ENCODE measurements around the gene TCF25. TPM values are rescaled to one million over a fixed set of nuclear protein-coding genes. Genes with fewer than 3 reads are reported as not detected.
A peak's percentile ranks its signal among the peaks of the same experiment; 100 is the strongest.

Gene TCF25
- total RNA-seq, 1 donor from 2014 or later = 82.6 TPM

GRCh38 chr16:89917773-89918452 is 44.5 kb downstream of the TCF25 start:
- H3K27ac ChIP-seq (replicated peaks) = peak overlapping the region; percentile 70
- peaks cover 50% of the 10 kb centered on the region for H3K4me1 ChIP-seq

GRCh38 chr16:89918453-89919347 is 45.3 kb downstream of the TCF25 start, which contains the start of gene MC1R:
Gene MC1R, plus strand, starts transcription at chr16:89918862. Its CDS starts 397 bp downstream, at chr16:89919259.
- intact Hi-C loops (cut with micrococcal nuclease) = no loop called here
- Histone ChIP-seq H3K9me3 (replicated peaks) (no peaks in the 10 kb centered on the region), H3K36me3 (no peaks in the 10 kb centered on the region), H3K4me1 (peaks cover 56% of the 10 kb centered on the region), H3K4me3 (peak within 1 kb of the TSS; percentile 57), H3K27ac (replicated peaks) (peak within 1 kb of the TSS; percentile 70), H3K27me3 (ENCODE audit: low read depth) (peaks cover 28% of the 10 kb centered on the region)
- peak; percentile 54 for TF ChIP-seq CTCF (IDR thresholded peaks at IDR 0.05; ENCODE audit: borderline replicate concordance)
- no peak for DNase-seq

More at GRCh38 chr16:89917773-89918452, 44.5 kb downstream of the TCF25 start:
- peaks cover 20% of the 10 kb centered on the region for H3K27me3 ChIP-seq (ENCODE audit: low read depth)
- intact Hi-C loops (cut with micrococcal nuclease) = no loop called here
- peak; percentile 85 for DNase-seq
- peaks cover 5% of the 10 kb centered on the region for H3K36me3 ChIP-seq
- peak overlapping the region; percentile 57 for H3K4me3 ChIP-seq
- TF ChIP-seq CTCF (IDR thresholded peaks at IDR 0.05; ENCODE audit: borderline replicate concordance) = no peak
- H3K9me3 ChIP-seq (replicated peaks) = no peaks in the 10 kb centered on the region

- Histone ChIP-seq H3K4me1 (peaks cover 67% of the 10 kb centered on the region), H3K27me3 (ENCODE audit: low read depth) (peaks cover 38% of the 10 kb centered on the region), H3K27ac (replicated peaks) (no peak overlapping the region), H3K36me3 (no peaks in the 10 kb centered on the region), H3K9me3 (replicated peaks) (no peaks in the 10 kb centered on the region), H3K4me3 (no peak overlapping the region)
- intact Hi-C loops (cut with micrococcal nuclease) = no loop called here
- no peak for DNase-seq
- no peak for TF ChIP-seq CTCF (IDR thresholded peaks at IDR 0.05; ENCODE audit: borderline replicate concordance)
These were observed 46.4 kb downstream of the TCF25 start for GRCh38 chr16:89919535-89920406.

GRCh38 chr16:89920723-89921122 is 47.3 kb downstream of the TCF25 start:
- H3K9me3 ChIP-seq (replicated peaks) = no peaks in the 10 kb centered on the region
- no peak overlapping the region for H3K4me3 ChIP-seq
- H3K27me3 ChIP-seq (ENCODE audit: low read depth) = peaks cover 48% of the 10 kb centered on the region
- intact Hi-C loops (cut with micrococcal nuclease) = no loop called here
- no peak for DNase-seq
- no peaks in the 10 kb centered on the region for H3K36me3 ChIP-seq
- H3K4me1 ChIP-seq = peaks cover 73% of the 10 kb centered on the region
- no peak for TF ChIP-seq CTCF (IDR thresholded peaks at IDR 0.05; ENCODE audit: borderline replicate concordance)
- peak overlapping the region; percentile 93 for H3K27ac ChIP-seq (replicated peaks)

Measured in left ventricle myocardium inferior (tissue), 1 donor.